GM12872 (cell line): Measurements from ENCODE around the gene SLA2.

ENCODE experiments used
- CTCF ChIP-seq: IDR thresholded peaks from 3 replicates; pipeline ENCODE4 v1.5.1; 2011; ENCODE audit warnings: low read depth, mild to moderate bottlenecking, low read length, moderate library complexity; ENCODE audit not compliant: insufficient read depth

The SLA2 gene

GRCh38 chr20:36604952-36605398, 41.0 kb downstream of the SLA2 start:
- no peak for TF ChIP-seq CTCF

DNA sequence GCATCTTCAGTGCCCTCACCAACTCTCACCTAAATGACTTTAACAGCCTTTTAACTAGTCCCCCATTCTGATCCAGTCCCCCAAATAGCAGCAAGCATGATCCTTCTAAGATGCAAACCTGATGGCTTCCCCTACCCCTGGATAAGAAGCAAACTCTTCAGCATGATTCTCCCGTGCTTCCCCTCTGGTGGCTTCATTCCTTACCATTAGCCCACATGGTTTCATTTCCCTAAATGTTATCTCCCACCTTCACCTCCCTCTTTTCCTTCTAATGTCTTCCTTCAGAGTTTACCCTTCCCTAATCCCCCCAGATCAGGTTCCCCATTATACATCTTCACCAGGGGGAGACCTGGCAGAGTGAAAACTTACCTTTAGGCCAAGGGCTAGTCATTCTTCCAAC, 44.5 kb downstream of the SLA2 start:
- no peak for TF ChIP-seq CTCF

DNA sequence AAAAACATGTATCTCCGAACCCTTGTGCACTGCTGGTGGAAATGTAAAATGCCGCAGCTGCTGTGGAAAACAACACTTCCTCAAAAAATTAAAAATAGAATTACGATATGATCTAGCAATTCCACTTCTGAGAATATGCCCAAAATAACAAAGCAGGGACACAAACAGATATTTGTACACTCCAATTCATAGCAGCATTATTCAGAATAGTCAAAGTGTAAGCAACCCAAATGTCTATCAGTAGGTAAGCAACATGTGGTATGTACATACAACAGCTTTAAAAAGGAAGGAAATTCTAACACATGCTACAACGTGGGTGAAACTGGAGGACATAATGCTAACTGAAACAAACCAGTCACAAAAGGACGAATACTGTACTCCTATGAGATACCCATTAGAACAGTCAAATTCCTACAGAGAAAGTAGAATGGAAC, 46.1 kb downstream of the SLA2 start:
- no peak for TF ChIP-seq CTCF

- TF ChIP-seq CTCF, result no peak
Measured at GRCh38 chr20:36593347-36593929, 52.6 kb downstream of the SLA2 start.

GRCh38 chr20:36591854-36592641, 53.9 kb downstream of the SLA2 start:
- no peak for TF ChIP-seq CTCF

GRCh38 chr20:36591281-36591680, 54.7 kb downstream of the SLA2 start:
- TF ChIP-seq CTCF, result no peak

DNA sequence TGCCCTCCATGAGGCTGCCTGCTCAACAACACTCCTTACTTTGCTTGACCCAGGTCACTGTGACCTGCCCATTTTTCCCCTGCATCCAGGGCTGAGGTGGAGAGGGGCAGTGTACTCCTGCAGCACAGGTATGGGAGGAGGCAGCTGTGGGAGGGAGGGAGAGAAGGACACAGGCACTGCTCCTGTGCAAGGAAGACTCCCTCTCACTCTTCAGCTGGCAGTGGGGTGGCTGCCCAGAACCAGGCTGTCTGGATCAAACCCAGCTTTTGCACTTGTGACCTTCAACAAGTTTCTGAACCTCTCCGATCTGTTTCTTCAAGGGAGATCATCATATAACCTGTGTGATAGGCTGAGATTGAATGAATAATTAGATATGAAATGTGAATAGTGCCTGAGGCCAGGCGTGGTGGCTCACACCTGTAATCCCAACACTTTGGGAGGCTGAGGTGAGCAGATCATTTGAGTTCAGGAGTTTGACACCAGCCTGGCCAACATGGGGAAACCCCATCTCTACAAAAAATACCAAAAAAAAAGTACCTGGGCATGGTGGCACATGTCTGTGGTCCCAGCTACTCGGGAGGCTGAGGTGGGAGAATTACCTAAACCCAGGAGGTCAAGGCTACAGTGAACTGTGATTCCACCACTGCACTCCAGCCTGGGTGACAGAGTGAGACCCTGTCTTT, 58.5 kb downstream of the SLA2 start:
- no peak for TF ChIP-seq CTCF
